ENCODE results near the gene SYCN. TPM values are rescaled to one million over a fixed set of nuclear protein-coding genes. Genes with fewer than 3 reads are reported as not detected.
A peak's percentile ranks its signal among the peaks of the same experiment; 100 is the strongest.

Gene SYCN
- total RNA-seq, 1 donor from 2014 or later: not detected

- no peak for TF ChIP-seq CTCF (IDR thresholded peaks at IDR 0.05)
- no peak for DNase-seq (ENCODE audit: low spot score)
Measured at GRCh38 chr19:39160889-39161672, 43.0 kb downstream of the SYCN start.

DNA sequence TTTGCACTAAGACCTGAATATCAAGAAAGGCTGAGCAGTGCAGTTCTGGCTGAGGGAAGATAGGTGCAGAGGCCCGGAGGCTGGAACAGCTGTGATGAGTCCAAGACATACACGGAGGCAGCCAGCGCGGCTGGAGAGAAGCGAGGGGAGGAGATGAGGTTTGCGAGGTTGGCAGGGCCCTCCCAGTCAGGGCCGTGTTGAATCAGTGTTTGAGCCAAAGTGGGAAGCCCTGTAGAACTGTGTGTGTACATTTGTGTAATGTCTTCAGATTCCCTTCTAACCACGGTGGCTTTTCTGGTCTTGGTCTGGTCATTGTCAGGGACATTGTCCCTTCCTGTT, 43.6 kb downstream of the SYCN start:
- no peak for DNase-seq (ENCODE audit: low spot score)
- H3K36me3 Mint-ChIP-seq (ENCODE audit: low read depth): no peaks in the 10 kb centered on the region

More at GRCh38 chr19:39160889-39161672, 43.0 kb downstream of the SYCN start:
- Mint-ChIP-seq H3K36me3 (ENCODE audit: low read depth) (no peaks in the 10 kb centered on the region), H3K4me1 (ENCODE audit: low read depth) (peaks cover 15% of the 10 kb centered on the region), H3K4me3 (ENCODE audit: unreplicated experiment) (no peak overlapping the region), H3K27ac (ENCODE audit: unreplicated experiment) (no peak overlapping the region), H3K27me3 (ENCODE audit: low read depth) (no peaks in the 10 kb centered on the region), H3K9me3 (ENCODE audit: low read depth) (no peaks in the 10 kb centered on the region)

GRCh38 chr19:39158646-39159260, 45.3 kb downstream of the SYCN start:
- Mint-ChIP-seq H3K4me3 (ENCODE audit: unreplicated experiment) (no peak overlapping the region), H3K4me1 (ENCODE audit: low read depth) (peaks cover 15% of the 10 kb centered on the region), H3K36me3 (ENCODE audit: low read depth) (no peaks in the 10 kb centered on the region), H3K9me3 (ENCODE audit: low read depth) (no peaks in the 10 kb centered on the region), H3K27ac (ENCODE audit: unreplicated experiment) (no peak overlapping the region), H3K27me3 (ENCODE audit: low read depth) (no peaks in the 10 kb centered on the region)
- DNase-seq (ENCODE audit: low spot score): no peak
- no peak for TF ChIP-seq CTCF (IDR thresholded peaks at IDR 0.05)

More for the DNA sequence above, 43.6 kb downstream of the SYCN start:
- Mint-ChIP-seq H3K27ac (ENCODE audit: unreplicated experiment) (no peak overlapping the region), H3K27me3 (ENCODE audit: low read depth) (no peaks in the 10 kb centered on the region), H3K4me1 (ENCODE audit: low read depth) (peaks cover 15% of the 10 kb centered on the region), H3K4me3 (ENCODE audit: unreplicated experiment) (no peak overlapping the region), H3K9me3 (ENCODE audit: low read depth) (no peaks in the 10 kb centered on the region)
- no peak for TF ChIP-seq CTCF (IDR thresholded peaks at IDR 0.05)

- Mint-ChIP-seq H3K27ac (ENCODE audit: unreplicated experiment) (no peak overlapping the region), H3K36me3 (ENCODE audit: low read depth) (no peaks in the 10 kb centered on the region), H3K4me1 (ENCODE audit: low read depth) (peaks cover 15% of the 10 kb centered on the region), H3K9me3 (ENCODE audit: low read depth) (no peaks in the 10 kb centered on the region), H3K4me3 (ENCODE audit: unreplicated experiment) (no peak overlapping the region), H3K27me3 (ENCODE audit: low read depth) (no peaks in the 10 kb centered on the region)
- DNase-seq (ENCODE audit: low spot score): no peak
- TF ChIP-seq CTCF (IDR thresholded peaks at IDR 0.05): no peak
Measured at GRCh38 chr19:39157997-39158389, 46.1 kb downstream of the SYCN start.

GRCh38 chr19:39157275-39157996, 46.6 kb downstream of the SYCN start:
- no peaks in the 10 kb centered on the region for H3K36me3 Mint-ChIP-seq (ENCODE audit: low read depth)
- H3K4me1 Mint-ChIP-seq (ENCODE audit: low read depth): peaks cover 15% of the 10 kb centered on the region
- no peaks in the 10 kb centered on the region for H3K9me3 Mint-ChIP-seq (ENCODE audit: low read depth)
- peak overlapping the region; percentile 34 for H3K27ac Mint-ChIP-seq (ENCODE audit: unreplicated experiment)
- TF ChIP-seq CTCF (IDR thresholded peaks at IDR 0.05): no peak
- DNase-seq (ENCODE audit: low spot score): no peak
- H3K27me3 Mint-ChIP-seq (ENCODE audit: low read depth): no peaks in the 10 kb centered on the region
- H3K4me3 Mint-ChIP-seq (ENCODE audit: unreplicated experiment): no peak overlapping the region

All from chondrocyte (in vitro differentiated cells).